ENCODE measurements around the gene CTNNA3. TPM values are rescaled to one million over a fixed set of nuclear protein-coding genes. Genes with fewer than 3 reads are reported as not detected.

Gene CTNNA3
- total RNA-seq, 4 donors from 2014 or later, result under 0.01 to 0.38 (median 0.27) TPM

GRCh38 chr10:67669978-67670377 lies 26.0 kb downstream of the CTNNA3 start:
- TF ChIP-seq CTCF (IDR thresholded peaks at IDR 0.05; ENCODE audit: low read depth), result no peak

GRCh38 chr10:67668448-67668847 lies 27.5 kb downstream of the CTNNA3 start:
- no peak for TF ChIP-seq CTCF (IDR thresholded peaks at IDR 0.05; ENCODE audit: low read depth)

GRCh38 chr10:67667035-67667425 lies 29.0 kb downstream of the CTNNA3 start:
- no peak for TF ChIP-seq CTCF (IDR thresholded peaks at IDR 0.05; ENCODE audit: low read depth)

GRCh38 chr10:67666416-67667034 lies 29.5 kb downstream of the CTNNA3 start:
- TF ChIP-seq CTCF (IDR thresholded peaks at IDR 0.05; ENCODE audit: low read depth), result no peak

- TF ChIP-seq CTCF (IDR thresholded peaks at IDR 0.05; ENCODE audit: low read depth), result no peak
Measured at GRCh38 chr10:67665491-67665890, 30.5 kb downstream of the CTNNA3 start.

GRCh38 chr10:67664942-67665341 lies 31.1 kb downstream of the CTNNA3 start:
- no peak for TF ChIP-seq CTCF (IDR thresholded peaks at IDR 0.05; ENCODE audit: low read depth)

- TF ChIP-seq CTCF (IDR thresholded peaks at IDR 0.05; ENCODE audit: low read depth), result no peak
Measured at GRCh38 chr10:67663449-67664087, 32.4 kb downstream of the CTNNA3 start.

Measured in subcutaneous adipose tissue (tissue), 4 donors.